GM12878 (cell line): ENCODE measurements around the gene UNC13D. TPM values are rescaled to one million over a fixed set of nuclear protein-coding genes. Genes with fewer than 3 reads are reported as not detected.
A peak's percentile ranks its signal among the peaks of the same experiment; 100 is the strongest.

Source experiments
- ATAC-seq: fragments of 200-7000 bp; cut with Tn5 transposase; 3 replicates; pipeline ENCODE4 v1.9.1; 2020; ENCODE audit warnings: mild to moderate bottlenecking, moderate library complexity
- BruUV-seq: library from RNA; stranded (reverse); fragments of 400-500 nt; replicated peaks from 2 replicates; lab custom pipeline; 2021; lab: Mats Ljungman, UMichigan
- CTCF ChIA-PET: fragments of 300-600 bp; sonication (Branson Sonifier 250); formaldehyde crosslinking; extraction: SDS; loops from one replicate; lab custom pipeline; 2021; ENCODE audit warnings: inconsistent platforms; lab: Yijun Ruan, JAX
- POLR2A ChIA-PET: fragments of 350-600 bp; formaldehyde crosslinking; extraction: SDS; loops from one replicate; lab custom pipeline; 2021; ENCODE audit warnings: inconsistent platforms; lab: Charles Lee
- RAD21 ChIA-PET: fragments of 300-600 bp; sonication (Branson Sonifier 250); formaldehyde crosslinking; loops from one replicate; lab custom pipeline; 2023; ENCODE audit warnings: antibody characterized with exemption; ENCODE audit not compliant: unreplicated experiment; lab: Charles Lee
- SMC1A ChIA-PET: fragments of 300-600 bp; sonication (Branson Sonifier 250); formaldehyde crosslinking; loops from one replicate; lab custom pipeline; 2023; ENCODE audit not compliant: unreplicated experiment, uncharacterized antibody; lab: Charles Lee
- DNase-seq: peaks from one replicate; pipeline ENCODE4 v3.0.0-alpha.2; 2011; ENCODE audit warnings: low read depth, low spot score
- FAIRE-seq: peaks from 3 replicates; lab custom pipeline; 2011; peaks lifted over from hg19 to GRCh38; lab: Jason Lieb, UNC
- H2AFZ ChIP-seq: 2 replicates; pipeline ENCODE4 v1.6.0; 2011; ENCODE audit warnings: low read depth, low read length, control low read depth; ENCODE audit not compliant: control insufficient read depth
- H3K27ac ChIP-seq: 2 replicates; pipeline ENCODE4 v1.5.1; 2011; ENCODE audit warnings: control low read depth; ENCODE audit not compliant: control insufficient read depth, insufficient read depth
- H3K27me3 ChIP-seq, 2 experiments: replicated peaks in 1 of 2; 2 replicates each; pipeline versions ENCODE4 v1.6.0 to v1.6.1; 2011; ENCODE audit warnings: low read length in 1 of 2; ENCODE audit not compliant: control insufficient read depth in 2 of 2, insufficient read depth in 2 of 2
- H3K36me3 ChIP-seq, 2 experiments: 2 replicates each; pipeline ENCODE4 v1.5.1; 2011; ENCODE audit warnings: low read length in 1 of 2; ENCODE audit not compliant: control insufficient read depth in 2 of 2, insufficient read depth in 2 of 2
- H3K4me1 ChIP-seq: 2 replicates; pipeline ENCODE4 v1.6.1; 2011; ENCODE audit warnings: mild to moderate bottlenecking, low read length, moderate library complexity, mixed read lengths; ENCODE audit not compliant: control insufficient read depth, insufficient read depth
- H3K4me2 ChIP-seq: 2 replicates; pipeline ENCODE4 v1.6.0; 2011; ENCODE audit warnings: control low read depth; ENCODE audit not compliant: control insufficient read depth, insufficient read depth
- H3K4me3 ChIP-seq: fragments of 200-600 bp; sonication (generic); 2 replicates; pipeline ENCODE4 v1.5.1; 2016
- H3K79me2 ChIP-seq: 2 replicates; pipeline ENCODE4 v1.6.0; 2011; ENCODE audit warnings: low read length; ENCODE audit not compliant: control insufficient read depth, insufficient read depth
- H3K9ac ChIP-seq: 2 replicates; pipeline ENCODE4 v1.8.0; 2011; ENCODE audit warnings: low read length, control low read depth, mixed read lengths; ENCODE audit not compliant: control insufficient read depth, insufficient read depth
- H3K9me3 ChIP-seq: replicated peaks from 3 replicates; pipeline ENCODE4 v1.5.1; 2011; ENCODE audit warnings: mild to moderate bottlenecking, low read length; ENCODE audit not compliant: control insufficient read depth, insufficient read depth
- H4K20me1 ChIP-seq: 2 replicates; pipeline ENCODE4 v1.6.0; 2011; ENCODE audit not compliant: control insufficient read depth, insufficient read depth
- BMI1 ChIP-seq: fragments of 450-650 bp; IDR thresholded peaks from 2 replicates; pipeline ENCODE4 v1.6.1; 2016; ENCODE audit warnings: mild to moderate bottlenecking, moderate library complexity, borderline replicate concordance
- CEBPB ChIP-seq, 2 experiments: fragments of 150-350 bp in 1 of 2; IDR thresholded peaks; 2 replicates each; pipeline ENCODE4 v1.6.1; 2012 to 2014; ENCODE audit warnings: low read depth in 2 of 2, low read length in 2 of 2, borderline replicate concordance in 1 of 2, inconsistent platforms in 1 of 2
- EP300 ChIP-seq, 2 experiments: fragments of 150-350 bp in 1 of 2; IDR thresholded peaks; 2 replicates each; pipeline ENCODE4 v1.6.1; 2011 to 2012; ENCODE audit warnings: low read depth in 2 of 2, low read length in 2 of 2, borderline replicate concordance in 1 of 2, improper control_type of control experiment in 1 of 2, inconsistent platforms in 1 of 2; ENCODE audit not compliant: control insufficient read depth in 1 of 2
- EZH2 ChIP-seq: IDR thresholded peaks from 2 replicates; pipeline ENCODE4 v1.6.1; 2012; ENCODE audit warnings: low read depth, mild to moderate bottlenecking, control low read depth, inconsistent platforms, low read length, borderline replicate concordance; ENCODE audit not compliant: control insufficient read depth
- GATAD2B ChIP-seq: fragments of 450-650 bp; conservative IDR thresholded peaks from 2 replicates; pipeline ENCODE4 v1.6.1; 2017; ENCODE audit warnings: low read depth, mild to moderate bottlenecking, moderate library complexity
- KLF5 ChIP-seq: fragments of 450-650 bp; IDR thresholded peaks from 2 replicates; pipeline ENCODE4 v1.6.1; 2014; ENCODE audit warnings: mild to moderate bottlenecking; ENCODE audit not compliant: partially characterized antibody
- MEF2A ChIP-seq: IDR thresholded peaks from 2 replicates; pipeline ENCODE4 v1.6.1; 2011; ENCODE audit warnings: low read depth, mild to moderate bottlenecking, low read length, moderate library complexity; ENCODE audit not compliant: insufficient read depth
- NFYA ChIP-seq: IDR thresholded peaks from 2 replicates; pipeline ENCODE4 v1.6.1; 2011; ENCODE audit warnings: low read depth, mild to moderate bottlenecking, low read length, improper control_type of control experiment, borderline replicate concordance
- NKRF ChIP-seq: fragments of 450-650 bp; conservative IDR thresholded peaks from 2 replicates; pipeline ENCODE4 v1.6.1; 2017; ENCODE audit warnings: mild to moderate bottlenecking, moderate library complexity
- PRDM15 ChIP-seq: fragments of 450-650 bp; formaldehyde crosslinking; IDR thresholded peaks from 2 replicates; pipeline ENCODE4 v1.4.0; 2020; ENCODE audit warnings: mild to moderate bottlenecking, moderate library complexity
- RBBP5 ChIP-seq: fragments of 200-600 bp; sonication (generic); conservative IDR thresholded peaks from 2 replicates; pipeline ENCODE4 v1.6.1; 2016
- RCOR1 ChIP-seq: conservative IDR thresholded peaks from 2 replicates; pipeline ENCODE4 v1.6.1; 2012; ENCODE audit warnings: low read depth, low read length, improper control_type of control experiment
- SMARCA5 ChIP-seq: fragments of 450-650 bp; IDR thresholded peaks from 2 replicates; pipeline ENCODE4 v1.6.1; 2017; ENCODE audit warnings: mild to moderate bottlenecking
- TBL1XR1 ChIP-seq: IDR thresholded peaks from 2 replicates; pipeline ENCODE4 v1.6.1; 2012; ENCODE audit warnings: low read depth, low read length, improper control_type of control experiment
- WGBS: methylation state at CpG from one replicate; pipeline ENCODE4 v1.1.6; 2016; ENCODE audit warnings: low lambda C conversion rate; ENCODE audit not compliant: insufficient replicate concordance, insufficient coverage; ENCODE audit errors: missing lambda C conversion rate; 5-methylcytosine and 5-hydroxymethylcytosine counted together
- in situ Hi-C: fragments of 300-500 bp; cut with MboI; formaldehyde crosslinking; loops from 9 replicates; pipeline ENCODE4 v1.14.3; 2018; ENCODE audit warnings: mixed read lengths
- intact Hi-C: fragments of 100-400 bp; cut with micrococcal nuclease; formaldehyde crosslinking; loops from one replicate; pipeline ENCODE4 v1.14.2; 2022; ENCODE audit not compliant: unreplicated experiment
- polyA plus RNA-seq, 11 experiments: library from polyadenylated mRNA; depleted of rRNA in 4 of 11; unstranded in 6 of 11; stranded (reverse) in 5 of 11; fragments of >200 nt; fragmentation: Nextera tagmentation in 4 of 11; fragmentation: Illumina TruSeq in 1 of 11; extraction: Ambion mirVana in 4 of 11; extraction: Trizol in 1 of 11; gene quantifications; 1 replicate in 1 of 11; 2 replicates in 10 of 11; pipeline versions ENCODE4 v1.2.1 to v1.2.3, GENCODE V29; 2011 to 2016; ENCODE audit warnings: inconsistent platforms in 2 of 11, missing spikeins in 2 of 11, low read depth in 1 of 11
- total RNA-seq, 4 experiments: library from RNA; depleted of rRNA in 3 of 4; stranded (reverse); fragments of >200 nt in 3 of 4; fragmentation: Illumina TruSeq in 1 of 4; extraction: Trizol in 1 of 4; gene quantifications; 2 replicates each; pipeline versions ENCODE4 v1.2.1 to v1.2.3, GENCODE V29; 2013 to 2021

UNC13D gene
- total and polyA plus RNA-seq, 10 of the 15 experiments (the other 5 are each of a cell fraction or from before 2014, with no cell fraction given), result 0.32 to 63.9 (median 25.2) TPM

- H3K4me1 ChIP-seq, result peaks cover 22% of the 10 kb centered on the region
- ChIA-PET CTCF (interaction anchor here (0.7 to 3.3 kb wide), 14 partner anchors 11 to 229 kb away, joined by 3 to 26 read pairs (median 9); partner anchors contain the start of gene GALK1), RAD21 (interaction anchor here (0.7 to 3.3 kb wide), 10 partner anchors 8 to 70 kb away, joined by 3 to 24 read pairs (median 9); partner anchors contain the start of genes GALK1 and WBP2), SMC1A (interaction anchor here (0.7 to 3.2 kb wide), 14 partner anchors 18 to 143 kb away, joined by 3 to 15 read pairs (median 4); partner anchors contain the start of genes GALK1, UNC13D and WBP2), POLR2A (interaction anchor here (0.5 to 5.4 kb wide), 19 partner anchors 9 to 373 kb away, joined by 3 to 39 read pairs (median 6); partner anchors contain the start of genes GALK1, TRIM65, UNC13D and WBP2)
- WGBS, result 1% methylated on average over 31 of the region's 43 CpGs
- H3K9ac ChIP-seq, result peak overlapping the region; percentile 95
- peaks cover 43% of the 10 kb centered on the region for H3K79me2 ChIP-seq
- no peaks in the 10 kb centered on the region for H3K36me3 ChIP-seq
- no peaks in the 10 kb centered on the region for H3K27me3 ChIP-seq
- intact Hi-C loops (loop anchor here (10.0 kb wide), 1 partner anchor 480 kb away; the partner anchor contains the start of gene UBALD2), in situ Hi-C loops (no loop called here)
- peak; percentile 79 for FAIRE-seq
- no peak overlapping the region; the same call in 1 of the 2 replicates for H2AFZ ChIP-seq
- no peaks in the 10 kb centered on the region for H3K9me3 ChIP-seq
- peak overlapping the region; percentile 84 for H3K4me2 ChIP-seq
- BruUV-seq, result TSS peak; percentile 77
- DNase-seq, result peak; percentile 67
- peak overlapping the region; percentile 79 for H3K4me3 ChIP-seq
- ATAC-seq, result peak; percentile 85
- no peaks in the 10 kb centered on the region for H4K20me1 ChIP-seq
- H3K27ac ChIP-seq, result peak overlapping the region; percentile 97
- TF ChIP-seq PRDM15 (CRISPR knock-in tag) (0 out of 2 replicates have a peak, but pooled peaks have one; percentile 50), RCOR1 (no peak; the same call in 1 of the 2 replicates), NKRF (0 out of 2 replicates have a peak, but pooled peaks have one; percentile 60), EP300 (IDR thresholded peaks at IDR 0.05; ENCODE audit: borderline replicate concordance in 1 of 2, control insufficient read depth in 1 of 2, low read depth in 2 of 2, low read length in 2 of 2) (peak; percentile 49 to 92; a peak in 3 of 4 replicates), KLF5 (peak; percentile 13), EZH2 (no peak), RBBP5 (no peak), TBL1XR1 (peak; percentile 38; the same call in 1 of the 2 replicates), CEBPB (IDR thresholded peaks at IDR 0.05; ENCODE audit: borderline replicate concordance in 1 of 2, low read depth in 2 of 2, low read length in 2 of 2) (no peak), SMARCA5 (peak; percentile 69), GATAD2B (peak; percentile 56; the same call in 1 of the 2 replicates), MEF2A (no peak), NFYA (no peak), BMI1 (no peak)
These were observed 59.0 kb downstream of the UNC13D start for GRCh38 chr17:75785016-75785890.
